H1 (cell line): Measurements from ENCODE around the gene SNX32. TPM values are rescaled to one million over a fixed set of nuclear protein-coding genes. Genes with fewer than 3 reads are reported as not detected.

ENCODE experiments used
- CTCF ChIP-seq, 3 experiments: IDR thresholded peaks; 1 replicate in 2 of 3; 2 replicates in 1 of 3; pipeline versions ENCODE4 v1.5.1 to v1.6.1; 2011; ENCODE audit warnings: low read length in 3 of 3, mild to moderate bottlenecking in 3 of 3, inconsistent platforms in 2 of 3, low read depth in 1 of 3, moderate library complexity in 1 of 3; ENCODE audit not compliant: insufficient read depth in 1 of 3; ENCODE audit errors: control extremely low read depth in 1 of 3
- RBBP5 ChIP-seq: IDR thresholded peaks from 2 replicates; pipeline ENCODE4 v1.7.1; 2012; ENCODE audit warnings: low read depth, mild to moderate bottlenecking, inconsistent platforms, low read length, moderate library complexity, borderline replicate concordance
- TEAD4 ChIP-seq: IDR thresholded peaks from 2 replicates; pipeline ENCODE4 v1.6.1; 2012; ENCODE audit warnings: low read depth, low read length, inconsistent platforms, mixed read lengths
- polyA plus RNA-seq, 7 experiments: library from polyadenylated mRNA; depleted of rRNA in 3 of 7; stranded (reverse) in 5 of 7; unstranded in 2 of 7; fragments of >200 nt in 5 of 7; fragments of 200-250 nt in 2 of 7; gene quantifications; 1 replicate in 5 of 7; 2 replicates in 1 of 7; 4 replicates in 1 of 7; pipeline versions ENCODE4 v1.2.1 to v1.2.3, GENCODE V29; 2011 to 2013; ENCODE audit warnings: missing spikeins in 2 of 7, mixed read lengths in 2 of 7
- total RNA-seq: library from RNA; stranded (reverse); fragmentation: NEBNext Ultra II Directional; extraction: Animal tissue kit (Norgen Biotek cat#: 25700); gene quantifications from 2 replicates; pipeline ENCODE4 v1.2.1, GENCODE V29; 2021

The SNX32 gene
- total and polyA plus RNA-seq, 2 of the 8 experiments (the other 6 are each of a cell fraction or from before 2014, with no cell fraction given) = 0.76 to 2.2 TPM

- TF ChIP-seq RBBP5 = no peak
- no peak for TF ChIP-seq TEAD4
- no peak for TF ChIP-seq CTCF (IDR thresholded peaks at IDR 0.05; ENCODE audit: control extremely low read depth in 1 of 3, insufficient read depth in 1 of 3, low read depth in 1 of 3, low read length in 3 of 3)
- TF ChIP-seq, all 59 proteins: peak for 0
These were observed 16.4 kb upstream of the SNX32 start (continued) for GRCh38 chr11:65817312-65817834.
